Endothelial cell of umbilical vein (primary cell): ENCODE data around the gene TDRD9. TPM values are rescaled to one million over a fixed set of nuclear protein-coding genes. Genes with fewer than 3 reads are reported as not detected.

Source experiments
- BruUV-seq: library from RNA; stranded (reverse); fragments of 400-500 nt; replicated peaks from 2 replicates; lab custom pipeline; 2021; lab: Mats Ljungman, UMichigan
- CTCF ChIA-PET: fragments of 300-600, 350-600 bp; sonication (Branson Sonifier 250); formaldehyde crosslinking; loops from one replicate; lab custom pipeline; 2021; ENCODE audit warnings: antibody characterized with exemption, inconsistent platforms; lab: Charles Lee
- POLR2A ChIA-PET: fragments of 300-600, 350-600 bp; sonication (Branson Sonifier 250); formaldehyde crosslinking; loops from one replicate; lab custom pipeline; 2021; ENCODE audit warnings: antibody characterized with exemption, inconsistent platforms; lab: Charles Lee
- DNase-seq: peaks from one replicate; pipeline ENCODE4 v3.0.0-alpha.2; 2011; ENCODE audit warnings: low read depth, low spot score
- FAIRE-seq: peaks from 2 replicates; lab custom pipeline; 2011; peaks lifted over from hg19 to GRCh38; lab: Jason Lieb, UNC
- H2AFZ ChIP-seq: 2 replicates; pipeline ENCODE4 v1.6.0; 2012; ENCODE audit warnings: low read depth, low read length, control low read depth, inconsistent platforms
- H3K27ac ChIP-seq: 2 replicates; pipeline ENCODE4 v1.5.1; 2011; ENCODE audit warnings: low read depth, mild to moderate bottlenecking, control low read depth, low read length, moderate library complexity; ENCODE audit not compliant: insufficient read depth
- H3K27me3 ChIP-seq, 2 experiments: 2 replicates each; pipeline versions ENCODE4 v1.6.0 to v1.6.1; 2011; ENCODE audit warnings: low read length in 2 of 2, mixed read lengths in 1 of 2; ENCODE audit not compliant: control insufficient read depth in 2 of 2, insufficient read depth in 2 of 2
- H3K36me3 ChIP-seq, 2 experiments: 2 replicates in 1 of 2; 3 replicates in 1 of 2; pipeline ENCODE4 v1.5.1; 2011; ENCODE audit warnings: low read length in 2 of 2, mild to moderate bottlenecking in 1 of 2, moderate library complexity in 1 of 2; ENCODE audit not compliant: control insufficient read depth in 2 of 2, insufficient read depth in 2 of 2; ENCODE audit errors: extremely low read depth in 1 of 2
- H3K4me1 ChIP-seq: 3 replicates; pipeline ENCODE4 v1.5.1; 2011; ENCODE audit warnings: mild to moderate bottlenecking, low read length; ENCODE audit not compliant: control insufficient read depth, insufficient read depth; ENCODE audit errors: extremely low read depth
- H3K4me2 ChIP-seq: 2 replicates; pipeline ENCODE4 v1.6.1; 2011; ENCODE audit warnings: low read length, control low read depth, mixed read lengths; ENCODE audit not compliant: insufficient read depth
- H3K4me3 ChIP-seq, 3 experiments: fragments of 200-600 bp in 1 of 3; sonication (generic), shearing (Covaris generic) in 1 of 3; replicated peaks in 1 of 3; 2 replicates each; pipeline ENCODE4 v1.5.1; 2011 to 2016; ENCODE audit warnings: control low read depth in 3 of 3, low read length in 3 of 3, mild to moderate bottlenecking in 2 of 3, inconsistent platforms in 1 of 3, low read depth in 1 of 3, moderate library complexity in 1 of 3; ENCODE audit not compliant: insufficient read depth in 1 of 3
- H3K79me2 ChIP-seq: 2 replicates; pipeline ENCODE4 v1.6.0; 2012; ENCODE audit warnings: low read length, inconsistent platforms; ENCODE audit not compliant: control insufficient read depth, insufficient read depth
- H3K9ac ChIP-seq: replicated peaks from 2 replicates; pipeline ENCODE3; 2011; ENCODE audit warnings: low read length, control low read depth; ENCODE audit not compliant: insufficient read depth; ENCODE audit errors: extremely low read depth
- H3K9me1 ChIP-seq: replicated peaks from 3 replicates; pipeline ENCODE4 v1.6.0; 2011; ENCODE audit warnings: mild to moderate bottlenecking, low read length; ENCODE audit not compliant: control insufficient read depth, insufficient read depth; ENCODE audit errors: extremely low read depth
- H3K9me3 ChIP-seq: replicated peaks from 2 replicates; pipeline ENCODE4 v1.5.1; 2012; ENCODE audit warnings: low read length, inconsistent platforms; ENCODE audit not compliant: control insufficient read depth, insufficient read depth
- H4K20me1 ChIP-seq: replicated peaks from 2 replicates; pipeline ENCODE3; 2011; ENCODE audit warnings: mild to moderate bottlenecking, low read length; ENCODE audit not compliant: control insufficient read depth, insufficient read depth; ENCODE audit errors: extremely low read depth
- EZH2 ChIP-seq: IDR thresholded peaks from 2 replicates; pipeline ENCODE4 v1.6.1; 2012; ENCODE audit warnings: borderline replicate concordance, low read depth, mild to moderate bottlenecking, moderate library complexity, low read length, inconsistent platforms; ENCODE audit not compliant: severe bottlenecking
- FOS ChIP-seq: IDR thresholded peaks from 2 replicates; pipeline ENCODE4 v1.6.1; 2011; ENCODE audit warnings: mild to moderate bottlenecking, low read length, moderate library complexity, borderline replicate concordance; ENCODE audit not compliant: insufficient read depth
- GATA2 ChIP-seq: IDR thresholded peaks from 2 replicates; pipeline ENCODE4 v1.7.0; 2011; ENCODE audit warnings: low read depth, mild to moderate bottlenecking, moderate library complexity, mixed read lengths, low read length; ENCODE audit not compliant: insufficient read length, insufficient read depth
- JUN ChIP-seq: IDR thresholded peaks from 2 replicates; pipeline ENCODE4 v1.6.1; 2011; ENCODE audit warnings: borderline replicate concordance, low read depth; ENCODE audit not compliant: insufficient read length, insufficient read depth
- MAX ChIP-seq: IDR thresholded peaks from 2 replicates; pipeline ENCODE4 v1.6.1; 2011; ENCODE audit not compliant: insufficient read depth, insufficient read length
- MYC ChIP-seq: IDR thresholded peaks from one replicate; pipeline ENCODE4 v1.6.1; 2011; ENCODE audit warnings: mild to moderate bottlenecking, low read depth, low read length
- POLR2A ChIP-seq: IDR thresholded peaks from 2 replicates; pipeline ENCODE4 v1.6.1; 2012; ENCODE audit warnings: low read depth, mild to moderate bottlenecking, control low read depth, low read length
- POLR2AphosphoS5 ChIP-seq: IDR thresholded peaks from 2 replicates; pipeline ENCODE4 v1.6.1; 2012; ENCODE audit warnings: low read depth, mild to moderate bottlenecking, control low read depth, low read length, moderate library complexity; ENCODE audit not compliant: insufficient read depth
- dilution Hi-C: fragments of 300-500 bp; cut with MboI; formaldehyde crosslinking; loops from one replicate; pipeline ENCODE4 v1.15.0; 2019; ENCODE audit warnings: low sequenced_read_pairs; ENCODE audit not compliant: extremely low pct_ligation_motif_present
- intact Hi-C: fragments of 100-400 bp; cut with micrococcal nuclease; formaldehyde crosslinking; loops from one replicate; pipeline ENCODE4 v1.10.0; 2022
- polyA plus RNA-seq, 4 experiments: library from polyadenylated mRNA; depleted of rRNA in 3 of 4; stranded (reverse) in 3 of 4; unstranded in 1 of 4; fragments of >200 nt; gene quantifications; 2 replicates each; pipeline versions ENCODE4 v1.2.1 to v1.2.3, GENCODE V29; 2011 to 2012; ENCODE audit warnings: missing spikeins in 1 of 4
- total RNA-seq: library from RNA; stranded (reverse); gene quantifications from 2 replicates; pipeline ENCODE4 v1.2.3, GENCODE V29; 2021
- TF ChIP-seq, protein P1 (sequence below), 2 donors: IDR thresholded peaks; 1 replicate in 1 of 2; 2 replicates in 1 of 2; pipeline ENCODE4 v1.5.1; 2011; ENCODE audit warnings: low read length in 2 of 2, mild to moderate bottlenecking in 2 of 2, moderate library complexity in 2 of 2, control low read depth in 1 of 2, inconsistent platforms in 1 of 2, low read depth in 1 of 2; ENCODE audit not compliant: insufficient read depth in 1 of 2; ENCODE audit errors: extremely low read depth in 1 of 2

TDRD9 gene
- total and polyA plus RNA-seq, 2 donors (not counting 3 experiments of a cell fraction or from before 2014, with no cell fraction given) = 0.52 to 1.4 TPM

- intact Hi-C loops (no loop called here), dilution Hi-C loops (no loop called here)
- Histone ChIP-seq H2AFZ (no peak overlapping the region), H3K9me1 (no peaks in the 10 kb centered on the region), H3K27ac (no peak overlapping the region), H3K9me3 (no peaks in the 10 kb centered on the region), H3K4me3 (no peak overlapping the region), H3K36me3 (no peaks in the 10 kb centered on the region), H3K4me2 (no peak overlapping the region), H4K20me1 (no peaks in the 10 kb centered on the region), H3K9ac (no peak overlapping the region), H3K27me3 (peaks cover 0 to 2% of the 10 kb centered on the region in 2 experiments), H3K4me1 (no peaks in the 10 kb centered on the region), H3K79me2 (no peaks in the 10 kb centered on the region)
- no peak for DNase-seq
- no TSS peak for BruUV-seq
- TF ChIP-seq, protein P1, sequence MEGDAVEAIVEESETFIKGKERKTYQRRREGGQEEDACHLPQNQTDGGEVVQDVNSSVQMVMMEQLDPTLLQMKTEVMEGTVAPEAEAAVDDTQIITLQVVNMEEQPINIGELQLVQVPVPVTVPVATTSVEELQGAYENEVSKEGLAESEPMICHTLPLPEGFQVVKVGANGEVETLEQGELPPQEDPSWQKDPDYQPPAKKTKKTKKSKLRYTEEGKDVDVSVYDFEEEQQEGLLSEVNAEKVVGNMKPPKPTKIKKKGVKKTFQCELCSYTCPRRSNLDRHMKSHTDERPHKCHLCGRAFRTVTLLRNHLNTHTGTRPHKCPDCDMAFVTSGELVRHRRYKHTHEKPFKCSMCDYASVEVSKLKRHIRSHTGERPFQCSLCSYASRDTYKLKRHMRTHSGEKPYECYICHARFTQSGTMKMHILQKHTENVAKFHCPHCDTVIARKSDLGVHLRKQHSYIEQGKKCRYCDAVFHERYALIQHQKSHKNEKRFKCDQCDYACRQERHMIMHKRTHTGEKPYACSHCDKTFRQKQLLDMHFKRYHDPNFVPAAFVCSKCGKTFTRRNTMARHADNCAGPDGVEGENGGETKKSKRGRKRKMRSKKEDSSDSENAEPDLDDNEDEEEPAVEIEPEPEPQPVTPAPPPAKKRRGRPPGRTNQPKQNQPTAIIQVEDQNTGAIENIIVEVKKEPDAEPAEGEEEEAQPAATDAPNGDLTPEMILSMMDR (IDR thresholded peaks at IDR 0.05; ENCODE audit: extremely low read depth in 1 of 2, insufficient read depth in 1 of 2, low read depth in 1 of 2, low read length in 2 of 2) = no peak
- no peak for TF ChIP-seq MYC
- TF ChIP-seq JUN = no peak
- no peak for TF ChIP-seq GATA2
- no peak for TF ChIP-seq EZH2
- no peak for TF ChIP-seq POLR2A
- no peak for TF ChIP-seq MAX
- no peak for TF ChIP-seq POLR2AphosphoS5
- TF ChIP-seq FOS = no peak
- POLR2A ChIA-PET = no interaction called here
- FAIRE-seq = no peak
- CTCF ChIA-PET = no interaction called here
Observed at GRCh38 chr14:104039214-104039613, 111.0 kb downstream of the TDRD9 start.
